Measurements from ENCODE around the gene ATXN1. TPM values are rescaled to one million over a fixed set of nuclear protein-coding genes. Genes with fewer than 3 reads are reported as not detected.
A peak's percentile ranks its signal among the peaks of the same experiment; 100 is the strongest.

Gene ATXN1
- total RNA-seq, 1 experiment from 2014 or later, result 5.6 TPM

- Histone ChIP-seq H2BK15ac (ENCODE audit: low read depth, low read length) (no peak overlapping the region), H4K20me1 (ENCODE audit: control insufficient read depth, insufficient read depth, insufficient read length) (no peaks in the 10 kb centered on the region), H2BK20ac (ENCODE audit: low read depth, low read length, poor library complexity, severe bottlenecking) (no peak overlapping the region), H3K9me3 (ENCODE audit: control insufficient read depth, low read depth, low read length) (no peaks in the 10 kb centered on the region), H3K4ac (ENCODE audit: low read depth, low read length) (no peak overlapping the region), H3K56ac (ENCODE audit: insufficient read length, low read depth, low read length) (no peak overlapping the region), H2BK120ac (ENCODE audit: low read depth, low read length, poor library complexity, severe bottlenecking) (no peak overlapping the region), H2AK5ac (ENCODE audit: insufficient read length, low read length) (no peak overlapping the region), H3K14ac (ENCODE audit: insufficient read depth, low read length) (no peak overlapping the region), H4K91ac (ENCODE audit: insufficient read length, low read depth, low read length) (no peak overlapping the region), H3K79me2 (ENCODE audit: insufficient read depth, low read length) (no peaks in the 10 kb centered on the region), H3K27ac (ENCODE audit: insufficient read length, low read depth, low read length) (no peak overlapping the region), H3K79me1 (ENCODE audit: insufficient read depth, low read depth, low read length, poor library complexity, severe bottlenecking) (no peaks in the 10 kb centered on the region), H3T11ph (ENCODE audit: low read length) (no peak overlapping the region), H3K23me2 (ENCODE audit: insufficient read length, low read depth, low read length, poor library complexity, severe bottlenecking) (no peaks in the 10 kb centered on the region), H2BK5ac (ENCODE audit: insufficient read length, low read length) (no peak overlapping the region), H3K4me2 (ENCODE audit: insufficient read depth, insufficient read length, low read length) (no peak overlapping the region), H3K9ac (ENCODE audit: extremely low read depth, insufficient read length, low read length) (no peak overlapping the region), H3K18ac (ENCODE audit: insufficient read length, low read depth, low read length) (no peak overlapping the region), H3K23ac (ENCODE audit: insufficient read length, low read depth, low read length) (no peak overlapping the region), H4K8ac (replicated peaks; ENCODE audit: insufficient read length, low read depth, low read length) (no peak overlapping the region), H2AFZ (ENCODE audit: low read length) (no peak overlapping the region), H4K5ac (ENCODE audit: insufficient read length, low read depth, low read length) (no peak overlapping the region), H2BK12ac (ENCODE audit: insufficient read length, low read depth, low read length) (no peak overlapping the region), H3K4me1 (ENCODE audit: insufficient read depth, low read length) (peaks cover 2% of the 10 kb centered on the region; the same call in 1 of the 2 replicates), H3K27me3 (ENCODE audit: insufficient read depth, low read length) (no peaks in the 10 kb centered on the region)
- TF ChIP-seq, protein P1, sequence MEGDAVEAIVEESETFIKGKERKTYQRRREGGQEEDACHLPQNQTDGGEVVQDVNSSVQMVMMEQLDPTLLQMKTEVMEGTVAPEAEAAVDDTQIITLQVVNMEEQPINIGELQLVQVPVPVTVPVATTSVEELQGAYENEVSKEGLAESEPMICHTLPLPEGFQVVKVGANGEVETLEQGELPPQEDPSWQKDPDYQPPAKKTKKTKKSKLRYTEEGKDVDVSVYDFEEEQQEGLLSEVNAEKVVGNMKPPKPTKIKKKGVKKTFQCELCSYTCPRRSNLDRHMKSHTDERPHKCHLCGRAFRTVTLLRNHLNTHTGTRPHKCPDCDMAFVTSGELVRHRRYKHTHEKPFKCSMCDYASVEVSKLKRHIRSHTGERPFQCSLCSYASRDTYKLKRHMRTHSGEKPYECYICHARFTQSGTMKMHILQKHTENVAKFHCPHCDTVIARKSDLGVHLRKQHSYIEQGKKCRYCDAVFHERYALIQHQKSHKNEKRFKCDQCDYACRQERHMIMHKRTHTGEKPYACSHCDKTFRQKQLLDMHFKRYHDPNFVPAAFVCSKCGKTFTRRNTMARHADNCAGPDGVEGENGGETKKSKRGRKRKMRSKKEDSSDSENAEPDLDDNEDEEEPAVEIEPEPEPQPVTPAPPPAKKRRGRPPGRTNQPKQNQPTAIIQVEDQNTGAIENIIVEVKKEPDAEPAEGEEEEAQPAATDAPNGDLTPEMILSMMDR (conservative IDR thresholded peaks at IDR 0.05), result no peak
- Mint-ChIP-seq H3K27me3 (ENCODE audit: low read depth) (no peaks in the 10 kb centered on the region; the same call in 1 of the 2 replicates), H3K4me3 (no peak overlapping the region), H3K9me3 (peaks cover 8 to 13% of the 10 kb centered on the region in 2 experiments), H3K27ac (peak overlapping the region in 1 of 3 experiments; percentile 56; a peak in 1 of 7 replicates), H3K36me3 (ENCODE audit: insufficient read depth in 1 of 3, low read depth in 3 of 3) (peaks cover 3 to 11% (median 3%) of the 10 kb centered on the region in 3 experiments; a peak in 4 of 7 replicates), H3K4me1 (peaks cover 33 to 39% of the 10 kb centered on the region in 2 experiments)
- WGBS (ENCODE audit: extremely low coverage, insufficient read length, low lambda C conversion rate), result no CpG with 5 or more reads among the region's 5 CpGs
- DNase-seq, result no peak
Observed at GRCh38 chr6:16805243-16805950, 44.1 kb upstream of the ATXN1 start.
